Upper lobe of left lung (tissue), 4 donors: ENCODE measurements around the gene RMDN3.

Experiments used
- CTCF ChIP-seq, 6 experiments: fragments of 450-650 bp in 4 of 6; fragments of 200-600 bp in 2 of 6; sonication (generic) in 2 of 6; IDR thresholded peaks; one replicate each; pipeline ENCODE4 v1.5.1; 2016 to 2019; ENCODE audit warnings: antibody characterized with exemption in 6 of 6
- POLR2A ChIP-seq, 4 donors: fragments of 450-650 bp; IDR thresholded peaks; one replicate each; pipeline ENCODE4 v1.5.1; 2016 to 2017; ENCODE audit warnings: antibody characterized with exemption in 4 of 4, mild to moderate bottlenecking in 2 of 4
- POLR2AphosphoS5 ChIP-seq, 2 donors: sonication (generic); formaldehyde crosslinking; IDR thresholded peaks; one replicate each; pipeline ENCODE4 v1.5.1; 2017; ENCODE audit warnings: antibody characterized with exemption in 2 of 2

- TF ChIP-seq POLR2A (IDR thresholded peaks at IDR 0.05) (no peak), CTCF (IDR thresholded peaks at IDR 0.05) (no peak), POLR2AphosphoS5 (IDR thresholded peaks at IDR 0.05) (no peak)
Measured at GRCh38 chr15:40737048-40737447, 18.0 kb downstream of the RMDN3 start.
